ENCODE measurements around the gene NR6A1.

The NR6A1 gene

GRCh38 chr9:124526174-124526573 is 244.9 kb downstream of the NR6A1 start:
- no peak for DNase-seq (ENCODE audit: low read depth)

GRCh38 chr9:124522121-124523098 is 248.7 kb downstream of the NR6A1 start:
- DNase-seq (ENCODE audit: low read depth): no peak

GRCh38 chr9:124521142-124521541 is 250.0 kb downstream of the NR6A1 start:
- DNase-seq (ENCODE audit: low read depth): no peak

- no peak for DNase-seq (ENCODE audit: low read depth)
Measured at GRCh38 chr9:124520206-124520596, 250.9 kb downstream of the NR6A1 start.

- DNase-seq (ENCODE audit: low read depth): no peak
Measured at GRCh38 chr9:124518116-124518515, 253.0 kb downstream of the NR6A1 start.

DNA sequence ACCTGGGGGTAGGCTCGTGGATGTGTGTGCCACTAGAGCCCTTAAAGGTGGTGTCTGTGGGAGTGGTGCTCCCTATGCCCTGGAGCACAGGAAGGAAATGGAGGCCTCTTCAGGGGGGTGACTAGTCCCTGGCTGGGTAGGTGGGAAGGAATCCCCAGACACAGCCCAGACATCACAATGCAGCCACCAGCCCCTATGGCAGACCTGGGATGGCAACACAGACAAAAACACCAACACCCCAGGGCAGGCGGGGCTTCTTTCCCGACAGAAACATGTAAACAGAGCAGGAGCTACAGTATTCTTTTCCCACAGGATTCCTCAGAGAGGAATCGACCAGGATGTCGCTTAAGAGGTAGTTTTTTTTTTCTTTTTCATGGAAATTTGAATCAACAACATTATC is 253.5 kb downstream of the NR6A1 start:
- no peak for DNase-seq (ENCODE audit: low read depth)

DNA sequence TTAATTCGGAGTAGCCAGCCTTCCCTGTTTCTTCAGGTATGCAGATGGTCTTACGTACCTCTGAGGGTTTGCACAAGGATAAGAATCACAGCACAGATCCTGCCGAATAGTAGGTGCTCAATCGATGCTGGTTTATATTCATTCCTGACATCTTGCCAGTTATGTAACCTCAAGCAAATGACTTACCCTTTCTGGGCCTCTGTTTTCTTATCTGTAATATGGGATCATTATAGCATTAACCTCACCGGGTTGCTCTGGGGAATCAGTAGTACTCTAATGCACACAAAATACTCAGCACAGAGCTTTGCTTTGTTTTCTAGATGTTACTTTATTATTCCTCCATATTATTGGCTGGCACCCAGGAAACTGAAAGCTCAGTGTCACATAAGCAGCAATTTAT is 256.2 kb downstream of the NR6A1 start:
- DNase-seq (ENCODE audit: low read depth): no peak

DNA sequence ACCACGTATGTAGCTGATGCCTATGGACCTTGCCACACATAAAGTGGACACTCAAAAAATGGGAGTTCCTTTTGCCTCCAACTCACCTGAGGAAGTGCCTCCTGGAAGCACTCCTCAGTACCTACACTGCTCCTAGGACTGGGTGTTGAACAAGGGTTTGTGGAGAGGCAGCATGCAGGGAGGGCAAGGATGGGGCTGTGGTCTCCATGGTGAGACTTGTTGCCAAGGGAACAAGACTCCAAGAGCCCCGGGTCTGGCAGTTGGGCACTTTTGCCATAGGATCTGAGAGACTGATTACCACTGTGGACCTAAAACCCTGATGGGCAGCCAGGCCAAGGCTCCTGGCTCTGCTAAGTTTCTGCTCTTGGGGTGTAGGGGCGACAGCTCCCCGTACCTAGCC is 257.0 kb downstream of the NR6A1 start:
- no peak for DNase-seq (ENCODE audit: low read depth)

DNA sequence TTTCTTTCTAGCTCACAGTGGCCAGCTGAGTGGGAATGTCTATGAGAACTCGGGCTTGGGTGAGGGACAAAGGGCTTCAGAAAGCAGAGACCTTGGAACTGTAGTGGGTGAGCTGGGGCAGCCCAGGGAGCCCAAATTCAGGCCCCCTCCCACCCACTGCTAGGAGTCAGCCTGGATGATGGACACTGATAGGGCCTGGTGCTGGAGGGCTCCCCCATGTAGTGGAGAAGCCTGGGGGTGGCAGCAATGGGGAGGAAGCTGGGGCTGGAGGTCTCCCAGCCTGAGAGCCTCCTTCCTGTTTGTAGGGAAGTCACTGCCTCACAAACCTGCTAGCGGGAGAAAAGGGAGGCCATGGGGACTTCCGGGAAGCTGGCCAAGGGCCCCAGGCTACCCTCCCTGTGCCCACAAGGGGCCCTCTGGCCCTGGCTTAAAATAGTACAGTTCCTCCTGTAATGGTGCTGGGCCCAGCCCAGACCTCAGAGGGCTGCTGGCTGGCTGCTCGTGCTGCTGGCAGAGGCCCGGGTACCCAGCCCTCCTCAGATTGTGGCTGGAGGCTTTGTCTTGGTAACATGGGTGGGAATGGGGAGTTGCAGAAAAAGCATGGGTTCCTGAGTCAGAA is 257.6 kb downstream of the NR6A1 start:
- no peak for DNase-seq (ENCODE audit: low read depth)

DNA sequence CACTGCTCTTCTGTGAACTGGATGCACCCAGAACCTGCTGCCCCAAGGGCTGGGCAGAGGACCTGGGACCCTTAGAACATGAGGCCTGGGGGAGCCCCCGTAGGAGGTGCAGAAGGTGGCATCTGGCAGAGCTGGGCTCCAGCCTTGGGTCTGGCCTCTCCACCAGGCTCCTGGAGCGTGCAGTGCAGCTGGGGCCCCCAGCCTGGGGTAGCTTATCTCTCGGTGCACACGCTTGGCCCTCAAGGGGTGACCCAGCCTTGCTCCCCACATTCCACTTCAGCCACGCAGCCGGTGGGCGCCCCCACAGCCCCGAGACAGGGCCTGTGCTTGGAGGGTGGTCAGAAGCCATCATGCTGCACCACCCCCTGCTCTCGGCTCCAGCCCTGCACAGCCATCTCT is 258.3 kb downstream of the NR6A1 start:
- DNase-seq (ENCODE audit: low read depth): no peak

DNA sequence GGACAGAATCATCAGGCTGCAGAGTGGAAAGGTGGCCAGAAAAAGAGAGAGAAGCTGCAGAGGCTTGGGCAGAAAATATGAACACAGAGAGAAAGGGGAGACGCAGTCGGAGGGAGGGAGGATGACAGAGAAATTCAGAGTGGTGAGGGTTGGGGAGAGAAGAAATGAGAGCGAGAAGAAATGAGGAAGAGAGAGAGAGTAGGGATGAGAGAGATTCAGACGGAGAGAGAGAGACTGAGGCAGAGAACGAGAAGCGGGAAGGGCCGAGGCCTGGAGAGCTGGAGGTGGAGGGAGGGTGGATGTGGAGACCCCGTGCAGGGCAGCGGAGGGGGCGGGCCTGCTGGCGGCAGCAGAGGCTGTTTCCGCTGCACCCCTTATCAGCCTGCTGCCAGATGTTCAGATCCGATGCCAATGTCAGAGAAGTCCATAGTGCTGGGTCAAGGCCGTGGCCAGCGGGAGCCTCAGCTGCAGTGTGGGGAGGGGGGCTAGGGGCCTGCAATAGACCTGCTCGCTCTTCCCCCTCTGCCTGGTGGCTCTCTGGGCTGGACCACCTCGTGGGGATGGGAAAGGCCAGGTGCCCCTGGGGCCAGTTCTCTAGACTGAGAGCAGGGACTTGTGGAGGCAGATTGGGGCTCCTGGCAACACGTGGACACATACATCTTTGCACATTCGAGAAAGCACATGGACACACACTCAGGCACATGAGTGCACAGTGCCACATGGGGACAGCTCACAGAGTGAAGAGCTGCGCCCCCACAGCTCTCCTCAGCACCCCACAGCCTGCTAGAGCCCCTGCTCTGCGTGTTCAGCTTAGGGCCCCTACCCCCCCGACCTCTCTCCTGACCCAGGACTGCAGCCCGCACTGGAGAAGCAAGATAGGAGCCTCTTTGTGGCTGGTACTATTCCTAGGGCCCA is 259.0 kb downstream of the NR6A1 start:
- DNase-seq (ENCODE audit: low read depth): no peak

DNA sequence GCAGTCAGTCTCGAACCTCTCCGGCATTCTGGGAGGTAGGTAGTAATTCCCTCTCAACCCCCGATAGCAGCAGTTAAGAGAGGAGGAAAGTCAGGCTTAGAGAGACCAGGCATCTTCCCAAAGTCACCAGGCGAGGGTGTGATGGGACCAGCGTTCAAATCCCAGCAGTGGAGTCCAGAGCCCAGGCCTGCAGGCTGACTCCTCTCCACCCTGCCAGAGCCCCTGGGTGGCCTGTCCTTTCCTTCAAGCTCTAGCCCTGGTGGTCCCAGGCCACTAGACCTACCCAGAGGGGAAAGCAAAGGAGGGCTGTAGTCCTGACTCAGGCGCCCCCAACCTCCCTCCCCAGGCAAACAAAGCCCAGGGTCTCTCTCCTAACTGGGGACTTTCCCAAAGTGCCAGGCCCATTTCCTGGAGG is 259.7 kb downstream of the NR6A1 start:
- no peak for DNase-seq (ENCODE audit: low read depth)

DNA sequence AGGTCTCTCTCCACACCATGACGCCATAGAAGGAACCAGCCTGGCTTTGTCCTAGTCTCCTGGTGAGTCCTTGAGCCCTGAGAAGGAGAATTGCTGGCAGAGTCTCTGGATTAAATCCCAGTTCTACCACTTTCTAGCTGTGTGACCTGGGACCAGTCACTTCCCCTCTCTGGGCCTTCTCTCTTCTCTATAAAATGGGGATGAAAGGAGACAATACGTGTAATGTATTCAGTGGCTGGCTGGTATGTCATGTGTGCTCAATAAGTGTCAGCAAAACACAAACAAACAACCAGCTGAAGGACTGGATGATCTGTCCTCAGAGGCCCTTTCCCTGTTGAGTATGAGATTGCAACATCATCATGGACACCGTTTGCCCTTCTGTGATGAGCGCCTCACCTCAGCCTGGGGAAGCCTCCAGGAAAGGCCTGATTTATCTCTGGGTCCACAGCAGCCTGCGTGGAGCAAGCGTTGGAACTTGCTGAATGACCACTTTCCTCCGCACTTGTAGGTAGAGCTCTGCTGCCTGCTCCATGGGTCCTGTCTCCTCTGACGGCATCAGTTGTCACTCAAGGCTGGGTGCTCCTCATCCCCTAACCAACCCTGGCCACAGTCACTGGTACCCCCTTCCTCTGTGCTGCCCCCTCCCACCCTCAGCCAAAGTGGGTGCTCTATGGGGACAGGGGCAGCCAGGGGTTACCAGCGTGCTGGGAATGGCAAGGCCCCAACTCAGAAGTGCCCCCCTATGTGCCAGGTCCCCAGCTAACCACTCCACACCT is 260.3 kb downstream of the NR6A1 start:
- DNase-seq (ENCODE audit: low read depth): no peak

DNA sequence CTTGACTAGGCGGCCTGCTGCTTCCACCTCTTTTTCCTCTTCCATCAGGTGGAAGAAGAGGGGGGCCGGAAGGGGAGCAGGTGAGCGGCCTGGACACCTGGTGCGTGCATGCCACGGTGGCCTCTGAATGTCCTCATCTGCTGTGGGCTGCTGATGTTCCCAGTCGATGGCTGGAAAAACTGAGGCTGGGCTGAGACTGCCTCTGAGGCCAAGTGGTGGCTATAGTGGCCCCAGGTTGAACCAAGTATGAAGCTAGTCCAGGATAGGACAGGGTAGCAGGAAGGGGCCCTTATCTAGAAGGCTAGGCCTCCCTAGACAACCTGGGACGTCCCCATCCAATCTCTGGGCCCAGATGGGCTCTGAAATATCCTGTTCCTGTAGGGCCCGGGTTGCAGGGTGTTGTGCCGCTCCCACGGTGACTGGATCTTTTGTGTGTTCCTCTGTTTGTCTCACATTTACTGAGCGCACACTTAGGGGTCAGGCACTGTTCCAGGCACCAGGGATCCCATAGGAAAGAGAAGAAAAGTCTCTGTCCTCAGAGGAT is 263.2 kb downstream of the NR6A1 start:
- DNase-seq (ENCODE audit: low read depth): no peak

DNA sequence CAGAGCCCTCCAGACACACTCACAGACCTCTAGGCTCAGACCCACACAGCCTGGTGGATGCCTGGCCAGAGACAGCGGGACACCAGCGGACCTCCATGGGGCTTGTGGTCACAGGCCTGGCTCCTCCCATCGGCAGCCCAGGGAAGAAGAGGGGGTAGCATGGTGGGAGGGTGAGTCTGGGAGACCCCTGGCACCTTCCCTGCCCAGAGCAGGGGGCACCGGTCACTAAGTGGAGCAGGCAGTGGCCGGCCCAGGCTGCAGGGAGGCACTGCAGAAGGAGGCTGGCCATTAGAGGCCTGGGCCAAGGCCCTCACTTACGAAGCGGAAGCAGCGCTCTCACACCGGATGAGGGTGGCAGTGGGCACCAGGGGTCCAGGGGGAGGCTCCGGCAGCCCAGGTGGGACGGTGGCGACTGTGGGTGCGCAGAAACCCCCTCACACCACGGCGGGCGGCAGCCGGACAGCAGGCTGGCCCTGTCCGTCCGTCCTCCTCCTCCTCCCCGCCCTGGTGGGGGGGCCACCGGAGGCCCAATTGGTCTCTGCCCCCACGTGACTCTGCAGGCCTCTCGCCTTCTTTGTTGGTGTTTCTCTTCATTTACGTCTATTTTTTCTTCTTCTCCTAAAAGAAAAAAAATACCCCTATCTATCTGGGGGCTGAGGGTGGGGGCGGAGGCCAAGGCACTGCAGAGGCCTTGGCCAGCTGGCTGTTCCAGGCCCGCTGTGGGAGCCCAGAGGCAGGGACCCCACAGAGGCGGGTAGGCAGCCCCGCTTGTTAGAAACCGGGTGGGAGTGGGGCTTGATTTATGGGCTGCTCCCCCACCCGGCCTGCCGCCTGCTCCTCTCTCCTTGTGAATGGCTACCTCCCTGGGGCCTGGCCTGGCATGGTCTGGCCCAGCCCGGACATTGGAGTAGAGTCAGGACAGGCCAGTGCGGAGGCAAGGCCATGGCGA is 263.9 kb downstream of the NR6A1 start, which contains the start of gene NR5A1:
NR5A1 (minus strand) TSS at position 469 of the 949 bp plus-strand sequence. CDS start 4,004 bp downstream, outside the sequence.
- no peak for DNase-seq (ENCODE audit: low read depth)

DNA sequence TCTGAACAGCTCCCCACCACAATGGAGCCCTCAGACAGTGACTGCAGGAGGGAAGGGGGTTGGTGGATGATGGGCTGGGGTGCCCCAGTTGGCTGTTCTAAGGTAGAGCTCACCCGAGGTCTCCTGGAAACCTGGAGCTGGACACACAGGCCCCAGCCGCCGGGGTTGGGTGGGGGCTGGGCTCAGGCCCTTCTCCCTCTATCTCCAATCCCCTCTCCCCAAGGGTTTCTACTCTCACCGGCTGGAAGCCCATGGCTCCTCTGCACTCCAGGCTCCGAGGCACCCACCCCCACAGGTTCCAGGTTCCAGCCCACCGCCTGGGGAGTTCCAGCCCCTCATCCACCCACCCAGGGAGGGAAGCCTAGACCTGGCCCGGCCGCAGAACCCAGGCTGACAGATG is 264.7 kb downstream of the NR6A1 start:
- no peak for DNase-seq (ENCODE audit: low read depth)

DNA sequence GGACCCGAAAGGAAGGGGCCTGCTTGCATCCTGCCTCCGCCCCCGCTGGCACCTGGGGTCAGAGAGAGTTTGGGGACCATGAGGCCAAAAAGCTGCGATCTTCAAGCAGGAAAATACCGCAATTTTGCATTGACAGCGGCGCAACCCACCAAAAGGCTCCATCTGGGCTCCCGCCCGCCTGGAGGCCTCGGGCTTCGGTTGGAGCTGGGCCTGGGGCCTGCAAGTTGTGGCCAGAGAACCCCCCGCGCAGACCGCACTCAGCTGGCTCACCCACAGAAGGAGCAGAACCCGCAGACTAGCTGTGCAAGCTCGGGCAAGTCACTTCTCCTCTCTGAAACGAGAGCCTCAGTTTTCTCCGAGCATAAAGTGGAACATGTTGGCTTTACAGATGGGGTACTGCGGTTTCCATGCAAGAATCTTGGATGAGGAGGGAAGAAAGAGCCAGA is 265.2 kb downstream of the NR6A1 start:
- no peak for DNase-seq (ENCODE audit: low read depth)

DNA sequence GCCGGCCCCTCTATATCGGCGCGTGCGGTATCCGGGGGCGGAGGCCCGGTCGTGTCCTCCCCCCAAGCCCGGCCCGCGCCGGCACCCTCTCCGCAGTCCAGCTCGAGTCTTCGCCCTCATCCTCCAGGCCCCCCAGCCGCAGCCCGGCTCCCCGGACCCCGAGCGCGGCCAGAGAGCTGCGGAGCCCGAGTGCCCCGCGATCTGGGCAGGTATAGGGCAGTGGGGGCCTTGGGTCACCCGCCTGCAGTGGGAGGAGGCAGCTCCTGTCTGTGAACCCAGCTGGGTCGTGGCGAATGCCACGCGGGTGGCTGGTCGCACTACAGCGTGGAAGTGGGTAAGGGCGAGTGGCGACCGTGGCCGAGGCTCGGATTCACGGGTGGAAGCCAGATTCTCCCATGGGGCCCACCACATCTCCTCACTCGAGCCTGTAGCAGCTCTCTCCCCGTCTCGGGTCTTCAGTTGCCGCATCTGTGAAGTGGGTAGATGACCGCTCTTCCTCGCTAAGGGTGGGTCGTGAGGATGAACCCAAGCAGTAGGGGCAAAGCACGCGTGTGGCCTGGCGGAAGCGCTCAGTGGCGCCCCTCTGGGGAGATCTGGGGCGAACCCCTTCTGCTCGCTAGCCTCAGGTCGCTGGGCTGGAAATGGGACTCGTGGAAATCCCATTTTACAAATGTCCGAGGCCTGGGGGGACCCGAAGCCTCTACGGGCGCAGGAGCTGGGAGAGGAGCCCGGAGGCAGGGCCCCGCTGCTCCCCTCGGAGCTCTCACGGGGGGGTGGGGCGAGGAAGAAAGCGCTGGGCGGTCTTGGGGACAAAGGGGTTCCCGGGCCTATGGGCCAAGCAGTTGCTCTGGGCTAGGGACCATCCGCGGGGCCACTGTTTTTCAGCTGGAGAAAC is 265.9 kb downstream of the NR6A1 start:
- no peak for DNase-seq (ENCODE audit: low read depth)

DNA sequence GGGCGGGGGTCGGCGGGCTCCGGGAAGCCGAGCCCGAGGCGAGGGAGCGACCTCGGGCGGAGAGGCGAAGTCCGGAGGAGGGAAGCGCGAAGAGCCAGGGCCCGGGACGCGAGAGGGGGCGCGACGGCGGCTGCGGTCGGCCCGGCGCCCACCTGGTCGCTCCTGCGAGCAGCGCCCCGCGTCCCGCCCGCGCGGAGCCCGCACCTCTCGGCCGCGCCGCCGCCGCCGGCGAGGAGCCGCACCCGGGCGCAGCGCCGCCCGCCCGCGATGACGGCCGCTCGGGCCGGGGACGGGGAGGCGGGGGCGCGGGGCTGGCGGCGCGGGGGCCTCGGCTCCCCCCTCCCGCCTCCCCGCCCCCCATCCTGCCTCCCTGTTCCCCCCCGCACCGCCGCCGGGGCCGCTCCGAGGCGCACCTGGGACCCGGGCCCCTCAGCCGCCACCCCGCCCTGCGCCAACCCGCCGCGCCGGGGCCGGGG is 266.5 kb downstream of the NR6A1 start:
- no peak for DNase-seq (ENCODE audit: low read depth)
